ENCODE data around the gene ADAM30.

ADAM30 gene

GRCh38 chr1:119896303-119896702 lies at the start of gene ADAM30:
TSS of gene ADAM30 (minus strand) at chr1:119896515. CDS start at chr1:119896336, 179 bp downstream.
- DNase-seq = no peak

- DNase-seq = no peak
Measured at GRCh38 chr1:119943216-119943615, 46.9 kb upstream of the ADAM30 start.

GRCh38 chr1:119941392-119941791 lies 45.1 kb upstream of the ADAM30 start:
- DNase-seq = no peak

GRCh38 chr1:119940697-119941096 lies 44.4 kb upstream of the ADAM30 start:
- DNase-seq = no peak

GRCh38 chr1:119937198-119937597 lies 40.9 kb upstream of the ADAM30 start:
- no peak for DNase-seq

DNA sequence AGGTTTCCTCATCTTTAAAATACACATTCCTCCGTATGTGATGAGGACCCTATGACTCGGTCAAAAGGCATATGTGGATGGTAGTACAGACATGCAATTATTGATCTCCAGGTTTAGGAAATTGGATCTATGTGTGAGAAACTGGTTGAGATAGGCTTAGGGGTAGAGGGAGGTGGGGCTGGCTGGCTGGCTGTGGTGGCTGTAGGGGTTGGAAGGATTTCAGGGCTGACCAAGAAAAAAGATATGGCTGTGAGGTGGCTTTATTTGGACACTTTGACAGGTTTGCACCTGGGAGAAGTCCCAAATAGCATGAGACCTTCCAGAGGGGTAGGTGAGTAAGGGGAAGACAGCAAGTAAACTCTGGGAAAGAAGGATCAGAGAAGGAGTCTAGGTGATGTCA lies 39.6 kb upstream of the ADAM30 start:
- no peak for DNase-seq

- no peak for DNase-seq
Measured at GRCh38 chr1:119935373-119935772, 39.1 kb upstream of the ADAM30 start.

DNA sequence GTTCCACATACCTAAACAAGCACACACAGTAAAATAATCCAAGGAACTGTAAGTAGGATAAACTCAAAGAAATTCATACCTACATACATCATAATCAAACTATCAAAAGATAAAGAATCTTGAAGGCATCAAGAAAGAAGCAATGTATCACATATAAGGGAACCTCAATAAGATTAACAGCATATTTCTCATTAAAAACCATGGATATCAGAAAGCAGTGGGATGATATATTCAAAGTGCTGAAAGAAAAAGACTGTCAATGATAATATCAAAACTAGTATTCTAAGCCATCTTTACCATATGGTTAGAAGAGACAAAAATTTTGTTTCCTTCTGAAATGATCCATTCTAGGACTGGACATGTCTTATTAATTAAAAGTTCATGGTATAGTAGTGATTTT lies 37.1 kb upstream of the ADAM30 start:
- no peak for DNase-seq

DNA sequence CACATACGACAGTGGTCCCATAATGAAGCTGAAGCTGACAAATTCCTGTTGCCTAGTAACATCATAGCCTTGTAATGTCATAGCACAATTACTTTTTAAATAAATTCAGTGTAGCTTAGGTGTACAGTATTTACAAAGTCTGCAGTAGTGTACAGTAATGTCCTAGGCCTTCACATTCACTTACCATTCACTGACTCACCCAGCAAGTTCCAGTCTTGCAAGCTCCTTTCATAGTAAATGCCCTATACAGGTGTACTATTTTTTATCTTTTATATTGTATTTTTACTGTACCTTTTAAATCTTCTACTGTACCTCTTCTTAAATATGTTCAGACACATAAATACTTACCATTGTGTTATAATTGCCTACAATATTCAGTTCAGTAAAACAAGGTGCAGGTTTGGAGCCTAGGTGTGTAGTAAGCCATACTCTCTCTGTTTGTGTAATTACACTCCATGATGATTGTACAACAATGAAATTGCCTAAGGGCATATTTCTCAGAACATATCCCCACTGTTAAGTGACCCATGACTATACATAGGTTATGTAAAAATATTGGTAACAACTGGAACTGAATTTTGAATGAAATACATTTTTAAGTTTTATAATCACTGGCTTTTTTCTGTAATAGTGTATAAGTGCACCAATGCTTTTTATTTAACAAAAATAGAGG lies 33.5 kb upstream of the ADAM30 start:
- DNase-seq = no peak

DNA sequence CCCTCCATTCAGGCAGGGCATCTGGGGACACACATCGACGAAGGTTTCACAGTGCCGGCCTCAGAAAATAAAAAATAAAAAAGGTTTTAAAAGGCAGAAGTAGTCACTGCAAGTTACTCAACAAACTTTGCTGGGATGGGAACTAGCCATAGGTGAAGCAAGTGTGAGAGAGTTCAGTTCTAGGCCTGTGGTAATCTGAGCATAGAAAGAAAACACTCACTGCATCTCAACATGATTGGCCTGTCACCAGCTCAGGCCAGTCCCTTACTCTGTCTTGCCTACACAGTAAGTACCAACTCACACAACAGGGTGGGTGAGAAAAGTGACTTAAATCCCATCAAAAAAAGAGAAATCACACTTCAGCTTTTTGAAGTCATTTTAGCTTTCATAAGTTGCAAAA lies 30.2 kb upstream of the ADAM30 start:
- DNase-seq = no peak

GRCh38 chr1:119924948-119925898 lies 28.9 kb upstream of the ADAM30 start:
- no peak for DNase-seq

GRCh38 chr1:119920104-119920968 lies 24.0 kb upstream of the ADAM30 start:
- DNase-seq = no peak

DNA sequence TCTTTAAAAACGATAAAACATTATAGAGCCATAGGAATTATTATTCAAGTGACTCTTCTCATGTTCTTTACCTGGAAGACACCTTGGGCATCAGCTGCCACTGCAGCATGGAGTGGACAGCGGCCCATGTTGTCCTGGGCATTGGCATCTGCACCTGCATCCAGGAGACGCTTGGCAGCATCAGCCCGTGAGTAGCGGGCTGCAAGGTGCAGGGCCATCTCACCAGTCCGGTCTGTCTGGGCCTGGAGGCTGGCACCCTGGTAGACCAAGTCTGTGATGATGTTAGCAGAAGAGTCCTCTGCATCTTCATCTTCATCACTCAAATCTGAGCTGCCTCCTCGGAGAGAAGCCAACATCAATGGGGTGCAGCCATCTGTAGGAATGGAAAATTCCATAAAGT lies 22.9 kb upstream of the ADAM30 start:
- DNase-seq = no peak

DNA sequence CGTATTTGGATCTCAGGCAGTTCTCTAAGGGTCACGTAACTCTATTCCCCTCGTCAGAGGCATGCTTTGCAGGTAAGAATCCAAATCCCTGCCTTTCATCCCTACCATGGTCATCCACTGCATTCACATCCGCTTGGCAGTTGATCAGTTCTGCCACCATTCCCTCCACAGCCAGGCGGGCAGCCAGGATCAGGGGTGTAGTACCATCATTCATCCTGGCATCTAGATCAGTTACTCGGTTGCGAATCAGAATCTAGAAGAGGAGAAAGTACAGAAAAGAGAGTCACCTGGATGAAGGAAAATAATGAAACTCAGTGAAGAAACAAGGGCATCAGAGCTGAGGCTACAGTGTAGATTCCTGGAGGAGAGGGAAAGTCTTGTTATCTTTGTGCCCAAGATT lies 22.0 kb upstream of the ADAM30 start:
- DNase-seq = no peak

DNA sequence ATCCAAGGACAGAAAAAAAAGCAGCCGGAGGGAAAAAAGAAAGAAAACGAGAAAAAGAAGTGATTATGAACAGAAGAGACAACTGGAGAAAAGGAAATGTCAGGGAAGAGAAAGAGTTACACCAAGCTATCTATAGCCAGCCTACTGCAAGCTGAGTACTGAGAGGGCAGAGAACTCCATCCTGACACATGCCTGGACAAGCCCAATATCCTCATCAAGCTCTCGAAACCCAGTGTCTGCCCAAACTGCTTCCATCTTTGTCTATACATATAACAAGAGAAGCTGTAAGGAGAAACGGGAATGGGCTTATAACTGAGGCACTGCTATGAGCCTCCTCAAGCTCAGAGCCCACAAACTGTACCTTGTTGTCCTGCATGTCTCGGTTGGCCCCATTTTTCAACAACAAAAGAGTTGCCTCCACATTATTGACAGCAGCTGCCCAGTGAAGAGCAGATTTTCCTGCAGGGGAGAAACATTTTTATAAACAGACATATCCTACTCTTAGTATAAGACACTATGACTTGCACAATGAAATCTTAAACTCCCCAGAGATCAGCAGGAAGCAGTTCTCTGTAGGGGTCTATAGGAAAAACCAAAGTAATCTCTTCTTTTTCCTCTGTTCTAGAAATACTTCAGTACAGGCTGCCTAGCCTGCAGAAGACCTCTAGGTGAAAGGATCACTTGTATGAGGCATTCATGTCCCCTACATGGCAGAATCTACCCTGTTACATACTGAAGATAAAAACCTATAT lies 21.2 kb upstream of the ADAM30 start:
- no peak for DNase-seq

GRCh38 chr1:119915517-119915916 lies 19.2 kb upstream of the ADAM30 start:
- no peak for DNase-seq

DNA sequence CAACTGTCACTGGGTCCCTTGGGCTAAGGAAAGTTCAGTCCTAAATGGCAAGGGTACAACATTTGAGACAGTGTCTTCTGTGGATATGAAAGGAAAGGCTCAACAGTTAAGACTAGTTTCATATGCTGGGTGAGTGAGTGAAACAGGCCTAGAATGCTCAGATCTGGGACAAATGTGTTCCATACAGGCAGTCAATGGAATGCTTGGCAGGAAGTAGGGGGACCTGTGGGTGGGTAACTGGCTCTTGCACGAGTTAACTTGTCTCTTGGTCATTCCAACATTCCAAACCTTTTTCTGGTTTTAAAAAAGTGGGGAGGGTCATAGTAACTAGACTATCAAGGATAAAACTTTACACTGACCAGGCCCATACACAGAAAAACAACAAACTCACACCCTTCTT lies 17.8 kb upstream of the ADAM30 start:
- no peak for DNase-seq

- DNase-seq = no peak
Measured at GRCh38 chr1:119912963-119913362, 16.6 kb upstream of the ADAM30 start.

GRCh38 chr1:119911775-119912174 lies 15.5 kb upstream of the ADAM30 start:
- no peak for DNase-seq

DNA sequence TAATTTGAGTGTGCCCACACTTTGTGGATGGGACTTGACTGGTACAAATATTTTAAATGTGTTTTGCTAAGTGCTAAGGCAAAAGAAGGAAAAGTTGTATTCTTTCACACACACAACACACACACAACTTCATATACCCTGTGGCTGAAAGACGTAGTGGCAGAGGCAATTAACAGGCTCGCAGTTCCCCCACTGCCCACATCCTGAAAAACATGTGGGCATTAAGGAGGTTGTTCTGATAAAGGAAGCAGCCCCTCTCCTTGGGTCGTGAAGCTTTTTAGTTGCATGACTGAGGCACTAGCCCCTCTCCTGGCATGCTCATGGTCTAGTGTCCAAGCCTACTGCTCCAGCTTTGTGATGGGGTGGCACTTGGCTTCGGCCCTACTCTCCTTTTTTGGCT lies 14.3 kb upstream of the ADAM30 start:
- no peak for DNase-seq

GRCh38 chr1:119909890-119910596 lies 13.7 kb upstream of the ADAM30 start:
- DNase-seq = no peak

DNA sequence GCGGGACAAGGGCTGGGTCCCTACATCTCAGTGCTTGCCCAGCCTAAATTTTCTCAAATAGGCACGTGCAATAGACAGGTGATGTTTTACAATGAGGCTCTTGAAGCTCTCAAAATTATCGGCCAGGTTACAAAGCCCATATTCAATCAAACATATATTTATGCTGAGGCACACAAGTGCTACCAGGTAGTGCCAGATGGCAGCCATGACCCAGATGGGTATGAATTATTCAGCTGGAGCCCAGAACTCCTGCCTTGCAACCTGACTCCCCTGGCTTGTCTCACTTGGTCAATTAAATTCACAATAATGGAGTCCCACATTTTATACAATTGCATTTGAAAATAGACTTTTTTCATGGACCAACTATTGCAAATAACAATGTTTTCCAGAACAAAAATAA lies 12.3 kb upstream of the ADAM30 start:
- DNase-seq = no peak

All from kidney glomerular epithelial cell (primary cell).